ENCODE data around the gene DNALI1. TPM values are rescaled to one million over a fixed set of nuclear protein-coding genes. Genes with fewer than 3 reads are reported as not detected.
"Not testable (repeated sequence)": the region's sequence is repeated elsewhere in the genome, so short reads cannot be mapped to it uniquely, and the experiment has no call there.

Gene DNALI1
- polyA plus RNA-seq, 1 donor from 2014 or later, result 33.5 TPM

DNA sequence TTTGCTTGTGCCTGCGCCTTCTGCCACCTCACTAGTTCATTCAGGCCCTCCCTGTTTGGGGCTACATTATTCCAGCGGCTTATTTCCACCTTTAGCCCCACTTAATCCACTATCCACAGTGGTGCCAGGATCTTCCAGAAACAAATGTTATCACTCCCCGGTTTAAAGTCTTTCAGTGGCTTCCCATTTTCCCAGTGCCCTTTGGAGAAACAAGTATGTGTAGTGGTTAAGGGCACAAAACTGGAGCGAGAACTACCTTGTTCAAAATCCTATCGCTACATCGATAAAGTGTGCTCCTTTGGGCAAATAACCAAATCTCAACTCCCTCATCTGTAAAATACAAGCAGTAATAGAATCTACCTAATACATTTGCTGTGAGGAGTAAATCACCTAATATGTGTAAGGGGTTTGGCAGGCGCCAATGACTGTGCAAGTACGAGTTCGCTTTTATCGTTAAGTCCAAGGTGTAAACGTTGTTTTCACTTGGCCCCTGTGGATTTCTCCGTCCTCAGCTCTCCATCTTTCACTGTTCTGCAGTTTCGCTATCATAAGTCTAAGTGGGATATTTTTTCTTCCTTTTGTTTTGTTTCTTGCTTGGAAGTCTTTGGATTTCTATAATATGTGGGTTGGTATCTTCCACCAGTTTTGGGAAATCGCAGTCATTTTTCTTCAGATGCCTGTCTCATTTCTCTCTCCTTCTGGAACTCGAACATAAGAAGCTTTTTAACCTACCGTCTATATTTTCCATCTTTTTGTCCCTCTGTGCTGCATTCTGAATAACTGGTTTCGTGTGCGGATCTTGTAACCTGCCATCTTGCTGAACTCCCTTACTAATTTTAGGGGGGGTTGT lies 41.3 kb upstream of the DNALI1 start:
- Histone ChIP-seq H3K9me3 (ENCODE audit: low read length) (no peaks in the 10 kb centered on the region), H4K20me1 (ENCODE audit: insufficient read depth) (no peaks in the 10 kb centered on the region), H3K9ac (ENCODE audit: low read length) (peak overlapping the region; percentile 89), H3K27me3 (ENCODE audit: insufficient read depth, low read depth, low read length) (no peaks in the 10 kb centered on the region), H2AFZ (ENCODE audit: low read depth, low read length) (peak overlapping the region; percentile 53), H3K4me3 (ENCODE audit: low read length) (peak overlapping the region; percentile 76), H3K27ac (ENCODE audit: low read length) (peak overlapping the region; percentile 95), H3K4me2 (ENCODE audit: low read length) (peak overlapping the region; percentile 53), H3K9me2 (ENCODE audit: insufficient read depth, low read length) (no peaks in the 10 kb centered on the region), H3K36me3 (ENCODE audit: insufficient read depth, low read length) (no peaks in the 10 kb centered on the region), H3F3A (ENCODE audit: insufficient read depth, low read length, poor library complexity, severe bottlenecking) (peaks cover 3% of the 10 kb centered on the region), H3K79me2 (replicated peaks; ENCODE audit: insufficient read depth, low read length) (peaks cover 30% of the 10 kb centered on the region)
- TF ChIP-seq, protein P1, sequence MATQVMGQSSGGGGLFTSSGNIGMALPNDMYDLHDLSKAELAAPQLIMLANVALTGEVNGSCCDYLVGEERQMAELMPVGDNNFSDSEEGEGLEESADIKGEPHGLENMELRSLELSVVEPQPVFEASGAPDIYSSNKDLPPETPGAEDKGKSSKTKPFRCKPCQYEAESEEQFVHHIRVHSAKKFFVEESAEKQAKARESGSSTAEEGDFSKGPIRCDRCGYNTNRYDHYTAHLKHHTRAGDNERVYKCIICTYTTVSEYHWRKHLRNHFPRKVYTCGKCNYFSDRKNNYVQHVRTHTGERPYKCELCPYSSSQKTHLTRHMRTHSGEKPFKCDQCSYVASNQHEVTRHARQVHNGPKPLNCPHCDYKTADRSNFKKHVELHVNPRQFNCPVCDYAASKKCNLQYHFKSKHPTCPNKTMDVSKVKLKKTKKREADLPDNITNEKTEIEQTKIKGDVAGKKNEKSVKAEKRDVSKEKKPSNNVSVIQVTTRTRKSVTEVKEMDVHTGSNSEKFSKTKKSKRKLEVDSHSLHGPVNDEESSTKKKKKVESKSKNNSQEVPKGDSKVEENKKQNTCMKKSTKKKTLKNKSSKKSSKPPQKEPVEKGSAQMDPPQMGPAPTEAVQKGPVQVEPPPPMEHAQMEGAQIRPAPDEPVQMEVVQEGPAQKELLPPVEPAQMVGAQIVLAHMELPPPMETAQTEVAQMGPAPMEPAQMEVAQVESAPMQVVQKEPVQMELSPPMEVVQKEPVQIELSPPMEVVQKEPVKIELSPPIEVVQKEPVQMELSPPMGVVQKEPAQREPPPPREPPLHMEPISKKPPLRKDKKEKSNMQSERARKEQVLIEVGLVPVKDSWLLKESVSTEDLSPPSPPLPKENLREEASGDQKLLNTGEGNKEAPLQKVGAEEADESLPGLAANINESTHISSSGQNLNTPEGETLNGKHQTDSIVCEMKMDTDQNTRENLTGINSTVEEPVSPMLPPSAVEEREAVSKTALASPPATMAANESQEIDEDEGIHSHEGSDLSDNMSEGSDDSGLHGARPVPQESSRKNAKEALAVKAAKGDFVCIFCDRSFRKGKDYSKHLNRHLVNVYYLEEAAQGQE (IDR thresholded peaks at IDR 0.05; ENCODE audit: borderline replicate concordance), result no peak
- no peak for TF ChIP-seq EZH2 (IDR thresholded peaks at IDR 0.05; ENCODE audit: borderline replicate concordance, insufficient read depth, low read length, poor library complexity, severe bottlenecking)
- no peak for TF ChIP-seq SMC3 (conservative IDR thresholded peaks at IDR 0.05; ENCODE audit: poor library complexity)
- TF ChIP-seq RAD21 (conservative IDR thresholded peaks at IDR 0.05), result no peak

DNA sequence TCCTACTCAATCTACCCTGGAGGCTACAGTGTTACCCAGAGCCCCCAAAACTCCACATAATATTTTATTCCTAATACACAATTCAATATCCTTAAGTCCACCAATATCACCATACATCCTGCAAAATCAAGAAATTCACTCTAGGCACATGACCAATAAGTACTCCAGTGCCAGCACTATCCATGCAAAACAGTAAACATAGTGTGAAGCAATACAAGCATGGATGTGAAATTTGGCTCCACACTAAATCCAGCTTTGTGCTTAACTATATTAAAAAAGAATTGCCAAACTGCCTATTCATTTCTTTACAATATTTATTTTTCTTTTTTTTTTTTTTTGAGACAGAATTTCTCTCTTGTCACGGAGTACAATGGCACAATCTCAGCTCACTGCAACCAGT lies 39.2 kb upstream of the DNALI1 start:
- Histone ChIP-seq H2AFZ (ENCODE audit: low read depth, low read length) (no peak overlapping the region), H3F3A (ENCODE audit: insufficient read depth, low read length, poor library complexity, severe bottlenecking) (peaks cover 3% of the 10 kb centered on the region), H3K9ac (ENCODE audit: low read length) (no peak overlapping the region), H3K4me2 (ENCODE audit: low read length) (no peak overlapping the region), H3K27ac (ENCODE audit: low read length) (no peak overlapping the region), H3K9me2 (ENCODE audit: insufficient read depth, low read length) (no peaks in the 10 kb centered on the region), H3K79me2 (replicated peaks; ENCODE audit: insufficient read depth, low read length) (peaks cover 11% of the 10 kb centered on the region), H3K9me3 (ENCODE audit: low read length) (no peaks in the 10 kb centered on the region), H3K27me3 (ENCODE audit: insufficient read depth, low read depth, low read length) (no peaks in the 10 kb centered on the region), H3K4me3 (ENCODE audit: low read length) (no peak overlapping the region), H4K20me1 (ENCODE audit: insufficient read depth) (no peaks in the 10 kb centered on the region), H3K36me3 (ENCODE audit: insufficient read depth, low read length) (no peaks in the 10 kb centered on the region)
- TF ChIP-seq POLR2AphosphoS5 (IDR thresholded peaks at IDR 0.05), result no peak
- TF ChIP-seq, protein P1 (IDR thresholded peaks at IDR 0.05; ENCODE audit: borderline replicate concordance), result no peak
- TF ChIP-seq, protein P2, sequence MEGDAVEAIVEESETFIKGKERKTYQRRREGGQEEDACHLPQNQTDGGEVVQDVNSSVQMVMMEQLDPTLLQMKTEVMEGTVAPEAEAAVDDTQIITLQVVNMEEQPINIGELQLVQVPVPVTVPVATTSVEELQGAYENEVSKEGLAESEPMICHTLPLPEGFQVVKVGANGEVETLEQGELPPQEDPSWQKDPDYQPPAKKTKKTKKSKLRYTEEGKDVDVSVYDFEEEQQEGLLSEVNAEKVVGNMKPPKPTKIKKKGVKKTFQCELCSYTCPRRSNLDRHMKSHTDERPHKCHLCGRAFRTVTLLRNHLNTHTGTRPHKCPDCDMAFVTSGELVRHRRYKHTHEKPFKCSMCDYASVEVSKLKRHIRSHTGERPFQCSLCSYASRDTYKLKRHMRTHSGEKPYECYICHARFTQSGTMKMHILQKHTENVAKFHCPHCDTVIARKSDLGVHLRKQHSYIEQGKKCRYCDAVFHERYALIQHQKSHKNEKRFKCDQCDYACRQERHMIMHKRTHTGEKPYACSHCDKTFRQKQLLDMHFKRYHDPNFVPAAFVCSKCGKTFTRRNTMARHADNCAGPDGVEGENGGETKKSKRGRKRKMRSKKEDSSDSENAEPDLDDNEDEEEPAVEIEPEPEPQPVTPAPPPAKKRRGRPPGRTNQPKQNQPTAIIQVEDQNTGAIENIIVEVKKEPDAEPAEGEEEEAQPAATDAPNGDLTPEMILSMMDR (IDR thresholded peaks at IDR 0.05; ENCODE audit: poor library complexity, severe bottlenecking), result no peak
- no peak for TF ChIP-seq TAF1 (IDR thresholded peaks at IDR 0.05; ENCODE audit: low read depth)
- no peak for TF ChIP-seq EP300 (conservative IDR thresholded peaks at IDR 0.05; ENCODE audit: poor library complexity, severe bottlenecking)
- TF ChIP-seq EZH2 (IDR thresholded peaks at IDR 0.05; ENCODE audit: borderline replicate concordance, insufficient read depth, low read length, poor library complexity, severe bottlenecking), result no peak
- no peak for TF ChIP-seq MXI1 (conservative IDR thresholded peaks at IDR 0.05; ENCODE audit: poor library complexity, severe bottlenecking)
- TF ChIP-seq SMC3 (conservative IDR thresholded peaks at IDR 0.05; ENCODE audit: poor library complexity), result no peak
- no peak for TF ChIP-seq RAD21 (conservative IDR thresholded peaks at IDR 0.05)

DNA sequence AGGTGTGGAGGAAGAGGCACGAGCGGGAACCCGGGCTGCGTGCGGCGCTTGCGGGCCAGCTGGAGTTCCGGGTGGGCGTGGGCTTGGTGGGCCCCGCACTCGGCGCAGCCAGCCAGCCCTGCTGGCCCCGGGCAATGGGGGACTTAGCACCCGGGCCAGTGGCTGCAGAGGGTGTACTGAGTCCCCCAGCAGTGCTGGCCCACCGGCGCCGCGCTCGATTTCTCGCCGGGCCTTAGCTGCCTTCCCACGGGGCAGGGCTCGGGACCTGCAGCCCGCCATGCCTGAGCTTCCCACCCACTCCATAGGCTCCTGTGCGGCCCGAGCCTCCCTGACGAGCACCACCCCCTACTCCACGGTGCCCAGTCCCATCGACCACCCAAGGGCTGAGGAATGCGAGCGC lies 38.5 kb upstream of the DNALI1 start:
- not testable (repeated sequence) for H2AFZ ChIP-seq (ENCODE audit: low read depth, low read length); H3K4me2 ChIP-seq (ENCODE audit: low read length); H3K4me3 ChIP-seq (ENCODE audit: low read length); H3K36me3 ChIP-seq (ENCODE audit: insufficient read depth, low read length); H4K20me1 ChIP-seq (ENCODE audit: insufficient read depth); H3F3A ChIP-seq (ENCODE audit: insufficient read depth, low read length, poor library complexity, severe bottlenecking); H3K9me3 ChIP-seq (ENCODE audit: low read length); H3K9me2 ChIP-seq (ENCODE audit: insufficient read depth, low read length); H3K9ac ChIP-seq (ENCODE audit: low read length); H3K79me2 ChIP-seq (replicated peaks; ENCODE audit: insufficient read depth, low read length); H3K27me3 ChIP-seq (ENCODE audit: insufficient read depth, low read depth, low read length); H3K27ac ChIP-seq (ENCODE audit: low read length)

Data from neural cell (in vitro differentiated cells).